Measurements from ENCODE around the gene PLXNC1.

Gene PLXNC1

DNA sequence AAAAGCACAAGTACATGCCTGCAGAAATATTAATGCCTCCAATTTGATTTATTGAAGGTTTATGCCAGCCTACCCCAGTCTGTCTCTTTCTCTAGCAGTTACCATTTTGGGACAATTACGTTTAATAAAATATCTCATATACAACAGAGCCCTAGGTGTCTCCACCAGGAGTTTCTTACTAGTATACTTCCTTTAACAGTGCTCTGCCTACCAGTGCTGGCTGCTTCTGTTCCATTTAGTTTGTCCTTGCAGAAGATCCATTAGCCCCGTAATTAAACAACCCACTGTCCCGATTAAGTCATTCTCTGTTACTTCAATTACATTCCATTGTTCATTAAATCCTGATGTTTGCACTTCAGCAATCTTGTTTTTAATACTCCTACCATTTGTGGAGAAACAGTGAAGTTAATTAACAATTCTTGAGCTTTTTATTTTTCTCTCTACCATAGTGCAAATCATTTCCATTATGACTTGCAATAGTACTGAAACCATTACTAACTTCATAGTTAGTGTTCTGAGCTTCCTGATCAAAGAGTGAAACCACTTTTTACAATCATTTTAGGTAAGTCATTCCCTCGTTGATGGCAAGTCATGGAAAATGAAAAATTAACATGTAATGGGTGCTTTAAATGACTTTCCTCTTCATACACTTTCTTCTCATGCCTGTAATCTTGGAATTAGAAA lies 121.1 kb downstream of the PLXNC1 start:
- DNase-seq, result no peak

DNA sequence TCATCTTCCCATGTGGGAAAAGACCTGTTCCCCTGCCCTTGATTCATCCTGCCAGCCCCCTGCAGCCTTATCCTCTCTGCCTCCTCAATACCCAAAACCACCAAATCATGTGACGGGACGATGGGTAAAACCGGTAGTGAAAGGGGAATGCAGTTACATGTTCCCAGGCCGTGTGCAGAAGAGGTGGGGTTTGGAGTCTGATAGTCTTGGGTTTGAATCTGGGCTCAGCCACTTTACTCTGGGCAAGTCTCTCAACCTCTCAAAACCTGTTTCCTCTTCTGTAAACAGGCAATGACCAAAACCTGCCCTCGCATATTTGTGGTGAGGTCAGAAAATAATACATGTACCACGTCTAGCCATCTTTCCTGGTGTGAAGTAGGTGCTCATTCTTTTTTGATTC lies 123.0 kb downstream of the PLXNC1 start:
- DNase-seq, result no peak

DNA sequence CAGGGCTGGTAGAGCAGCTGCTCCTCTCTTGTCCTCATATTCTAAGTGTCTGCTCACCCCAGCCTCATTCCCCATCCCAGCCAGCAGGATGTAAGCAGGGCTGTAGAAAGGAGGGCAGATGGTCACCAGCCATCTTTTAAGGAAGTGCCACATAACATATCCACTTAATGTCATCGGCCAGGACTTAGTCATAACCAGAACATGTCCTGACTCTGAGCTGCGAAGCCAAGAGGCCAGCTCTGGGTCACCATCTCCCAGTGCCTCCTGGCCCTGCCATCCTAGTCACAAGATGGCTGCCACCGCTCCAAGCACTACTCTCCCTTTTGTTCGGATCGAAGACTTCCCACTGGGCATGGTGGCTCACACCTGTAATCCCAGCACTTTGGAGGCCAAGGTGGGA lies 123.9 kb downstream of the PLXNC1 start:
- DNase-seq, result no peak

DNA sequence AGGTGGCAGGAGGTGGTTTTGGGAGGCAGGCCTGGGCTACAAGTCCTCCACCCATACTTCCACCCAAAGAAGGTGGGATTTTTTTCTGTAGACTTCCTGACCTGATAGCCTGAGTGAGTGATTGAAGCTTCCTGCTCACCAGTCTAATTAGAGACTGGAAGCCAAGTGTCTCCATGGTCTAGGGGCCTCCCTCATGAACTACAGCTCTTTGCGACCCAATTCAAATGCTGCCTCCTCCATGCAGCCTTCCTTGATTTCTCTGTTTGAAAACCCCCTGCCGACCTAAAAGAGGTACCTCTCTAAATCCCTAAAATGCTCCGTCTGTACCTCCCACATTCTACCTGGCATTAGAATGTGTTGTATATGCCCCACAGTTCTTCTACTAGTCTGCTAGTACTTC lies 124.9 kb downstream of the PLXNC1 start:
- DNase-seq, result no peak

DNA sequence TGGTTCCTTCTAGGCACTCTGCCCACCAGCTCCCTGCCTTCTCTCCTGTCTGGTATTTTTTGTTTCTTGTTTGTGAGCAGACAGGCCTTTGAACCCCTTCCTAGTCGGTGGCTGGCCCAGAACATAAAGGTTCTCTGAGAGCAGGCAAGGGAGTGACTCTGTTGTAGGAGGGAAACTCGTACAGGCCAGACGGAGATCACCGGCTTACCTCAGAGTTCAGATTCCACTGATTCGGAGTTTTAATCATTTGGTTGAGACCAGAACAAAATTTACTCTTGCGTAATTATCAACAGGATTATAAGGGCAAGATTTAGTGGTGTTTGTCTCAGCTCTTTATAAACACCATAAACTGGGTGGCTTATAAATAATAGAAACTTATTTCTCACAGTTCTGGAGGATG lies 128.3 kb downstream of the PLXNC1 start:
- no peak for DNase-seq

DNA sequence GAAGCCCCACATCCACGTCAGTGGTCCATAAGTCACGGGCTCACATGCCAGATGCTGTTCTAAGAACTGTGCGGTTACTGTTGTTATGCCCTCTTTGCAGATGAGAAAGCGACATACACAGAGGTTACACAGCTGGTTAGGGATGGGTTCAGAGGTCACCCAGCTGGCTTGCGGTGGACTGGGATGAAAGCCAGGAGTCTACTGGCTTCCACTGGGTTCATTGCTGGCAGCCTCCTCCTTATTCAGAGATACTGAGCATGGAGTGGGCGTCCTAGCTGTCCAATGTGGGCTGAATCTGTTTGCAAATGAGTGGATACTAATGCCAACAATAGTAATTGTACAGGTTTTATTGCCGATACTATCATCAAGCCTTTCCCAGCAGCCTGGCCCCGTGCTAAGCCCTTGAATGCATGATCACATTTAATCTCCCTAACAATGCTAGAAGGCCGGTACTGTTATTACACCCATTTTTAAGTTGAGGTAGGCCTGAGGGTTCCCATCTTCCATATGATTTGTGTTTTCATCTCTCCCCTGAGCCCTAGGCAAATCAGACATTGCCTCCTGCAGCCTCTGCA lies 129.1 kb downstream of the PLXNC1 start:
- DNase-seq, result no peak

DNA sequence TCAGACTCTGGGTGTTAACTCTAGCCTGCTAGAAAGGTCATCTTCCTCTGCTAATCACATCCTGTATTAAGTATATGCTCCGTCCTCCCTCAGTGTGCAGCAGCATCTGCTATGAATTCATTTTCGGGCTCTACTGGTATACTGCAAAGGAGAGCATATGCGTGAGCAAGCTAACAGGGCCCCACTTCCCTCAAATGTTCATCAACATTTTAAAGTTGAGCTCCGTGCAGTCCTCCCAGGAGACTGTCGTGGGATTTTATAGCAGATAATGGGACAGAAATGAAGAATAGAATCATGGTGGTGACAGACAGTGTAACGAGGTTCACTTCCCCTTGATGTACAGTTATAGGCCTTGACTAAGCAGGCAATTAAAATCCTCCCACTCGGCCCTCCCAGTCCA lies 131.7 kb downstream of the PLXNC1 start:
- DNase-seq, result no peak

DNA sequence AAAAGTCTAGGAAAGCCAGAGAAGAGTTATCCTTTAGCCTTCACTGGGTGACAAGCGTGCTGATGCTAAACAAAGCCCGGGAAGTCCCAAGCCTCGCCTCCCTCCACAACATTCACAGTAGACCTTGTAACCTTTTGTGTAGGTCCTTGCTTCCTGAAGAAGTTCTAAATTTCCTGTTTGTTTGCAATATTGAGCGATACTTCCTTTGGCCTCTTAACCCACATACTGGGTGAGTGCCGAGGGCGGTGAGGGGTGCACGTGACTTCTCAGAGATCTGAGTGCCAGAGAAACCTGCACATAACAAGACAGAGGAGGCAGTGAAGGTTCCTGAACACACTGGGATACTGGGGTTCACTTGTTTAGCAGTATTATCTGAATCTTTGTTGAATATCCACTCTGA lies 134.3 kb downstream of the PLXNC1 start:
- no peak for DNase-seq

DNA sequence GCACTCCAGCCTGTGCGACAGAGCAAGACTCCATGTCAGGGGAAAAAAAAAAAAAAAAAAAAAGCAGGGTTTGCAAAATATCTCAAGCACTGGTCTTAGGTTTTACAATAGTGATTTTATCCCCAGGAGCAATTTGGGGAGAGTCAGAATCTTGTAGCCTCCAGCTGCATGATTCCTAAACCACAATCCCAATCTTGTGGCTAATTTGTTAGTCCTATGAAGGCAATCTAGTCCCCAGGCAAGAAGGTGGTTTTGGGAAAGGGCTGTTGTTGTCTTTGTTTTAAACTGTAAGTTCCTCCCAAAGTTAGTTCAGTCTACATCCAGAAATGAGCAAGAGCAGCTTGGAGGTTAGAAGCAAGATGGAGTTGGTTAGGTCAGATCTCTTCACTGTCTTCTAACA lies 135.7 kb downstream of the PLXNC1 start:
- DNase-seq, result no peak

DNA sequence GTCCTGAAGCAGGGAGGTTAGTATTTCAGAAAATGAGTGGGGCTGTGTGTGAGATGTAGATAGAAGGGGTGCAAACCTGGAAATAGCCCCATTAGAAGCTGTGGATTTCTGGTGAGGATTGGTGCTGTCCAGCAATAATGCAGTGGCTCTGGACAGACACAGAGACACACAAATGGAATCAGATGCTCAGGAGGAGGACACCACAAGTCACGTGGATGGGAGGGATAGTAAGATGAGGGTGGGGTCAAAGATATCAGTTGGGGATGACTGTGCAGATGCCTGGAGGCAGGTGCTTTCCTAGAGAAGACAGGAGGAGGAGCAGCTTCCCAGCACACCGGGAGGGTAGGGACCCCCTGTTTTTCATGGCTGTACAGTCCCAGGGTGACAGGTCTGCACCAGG lies 136.5 kb downstream of the PLXNC1 start:
- no peak for DNase-seq

DNA sequence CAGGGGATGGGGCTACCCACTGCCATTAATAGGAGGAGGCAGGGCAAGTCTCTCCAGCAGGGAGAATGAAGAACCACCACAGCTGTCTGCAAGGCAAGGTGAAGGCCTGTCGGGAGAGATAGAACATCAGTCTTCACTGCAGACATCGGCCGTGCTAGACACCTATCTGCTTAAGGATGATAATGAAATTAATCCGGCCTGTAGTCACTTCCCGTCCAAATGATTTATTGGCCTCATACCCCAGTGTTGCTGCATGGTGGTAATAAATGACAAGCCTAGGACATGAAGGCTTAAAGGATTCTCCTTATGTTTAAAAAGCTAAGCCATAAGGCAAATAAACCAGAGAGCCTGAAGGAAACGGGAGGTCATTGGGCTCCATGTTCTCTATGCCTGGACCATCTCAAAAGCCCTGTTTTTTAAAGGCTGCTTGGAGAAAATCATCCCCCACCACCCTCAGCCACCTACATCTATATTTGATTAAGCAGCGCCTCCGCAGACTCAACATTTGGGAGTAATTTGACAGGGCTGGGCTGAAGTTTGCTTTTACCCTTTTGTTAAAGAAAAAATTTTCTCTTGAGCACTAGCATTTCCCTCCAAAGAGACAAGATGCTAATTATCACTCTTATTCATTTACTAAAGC lies 137.7 kb downstream of the PLXNC1 start:
- no peak for DNase-seq

DNA sequence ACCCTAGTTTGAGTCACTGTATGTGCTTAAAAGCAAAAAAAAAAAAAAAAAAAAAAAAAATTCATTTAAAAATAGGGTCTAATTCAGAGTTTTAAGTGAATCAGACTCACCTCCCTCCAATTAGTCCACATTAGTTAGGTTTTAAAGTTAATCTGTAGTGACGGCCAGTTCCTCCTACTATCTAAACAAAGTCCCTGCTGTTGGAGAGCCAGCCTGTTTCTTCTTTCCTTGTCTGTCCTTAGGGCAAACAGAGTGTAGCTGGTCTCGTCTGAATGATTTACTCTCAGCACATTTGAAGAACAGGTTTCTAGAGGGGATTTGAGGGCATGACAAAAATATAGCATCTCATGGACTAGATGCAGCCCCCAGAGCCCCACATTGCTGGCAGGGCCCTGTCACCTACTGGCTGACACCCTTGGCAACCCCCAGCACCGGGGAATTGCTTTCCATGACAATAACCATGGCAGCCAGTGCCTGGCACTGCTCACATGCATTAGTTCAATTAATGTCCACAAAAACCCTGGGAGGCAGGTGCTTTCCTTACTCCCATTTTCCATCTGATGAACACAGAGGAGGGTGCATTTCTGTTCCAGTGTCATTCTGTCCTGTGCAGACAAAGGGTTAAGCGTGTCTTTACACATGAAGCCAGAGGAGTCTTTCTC lies 138.3 kb downstream of the PLXNC1 start:
- no peak for DNase-seq

DNA sequence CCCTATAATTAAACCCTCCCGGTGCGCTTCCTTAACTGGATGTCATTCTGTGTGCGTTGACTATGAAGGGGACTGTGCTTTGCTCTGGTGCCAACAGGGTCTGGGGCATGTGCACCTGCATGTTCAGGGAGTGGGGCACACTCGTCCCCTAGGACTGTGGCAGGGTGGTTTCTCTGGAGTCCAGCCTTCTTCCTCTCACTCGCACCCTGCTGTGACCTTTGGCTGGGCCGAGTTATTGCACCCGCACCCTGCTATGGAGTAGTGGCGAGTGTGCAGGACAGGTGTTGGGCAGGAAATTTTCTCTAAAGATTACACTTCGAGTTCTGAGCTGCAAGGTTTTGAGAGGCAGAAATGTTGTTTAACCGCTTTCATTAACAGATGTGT lies 138.9 kb downstream of the PLXNC1 start:
- no peak for DNase-seq

DNA sequence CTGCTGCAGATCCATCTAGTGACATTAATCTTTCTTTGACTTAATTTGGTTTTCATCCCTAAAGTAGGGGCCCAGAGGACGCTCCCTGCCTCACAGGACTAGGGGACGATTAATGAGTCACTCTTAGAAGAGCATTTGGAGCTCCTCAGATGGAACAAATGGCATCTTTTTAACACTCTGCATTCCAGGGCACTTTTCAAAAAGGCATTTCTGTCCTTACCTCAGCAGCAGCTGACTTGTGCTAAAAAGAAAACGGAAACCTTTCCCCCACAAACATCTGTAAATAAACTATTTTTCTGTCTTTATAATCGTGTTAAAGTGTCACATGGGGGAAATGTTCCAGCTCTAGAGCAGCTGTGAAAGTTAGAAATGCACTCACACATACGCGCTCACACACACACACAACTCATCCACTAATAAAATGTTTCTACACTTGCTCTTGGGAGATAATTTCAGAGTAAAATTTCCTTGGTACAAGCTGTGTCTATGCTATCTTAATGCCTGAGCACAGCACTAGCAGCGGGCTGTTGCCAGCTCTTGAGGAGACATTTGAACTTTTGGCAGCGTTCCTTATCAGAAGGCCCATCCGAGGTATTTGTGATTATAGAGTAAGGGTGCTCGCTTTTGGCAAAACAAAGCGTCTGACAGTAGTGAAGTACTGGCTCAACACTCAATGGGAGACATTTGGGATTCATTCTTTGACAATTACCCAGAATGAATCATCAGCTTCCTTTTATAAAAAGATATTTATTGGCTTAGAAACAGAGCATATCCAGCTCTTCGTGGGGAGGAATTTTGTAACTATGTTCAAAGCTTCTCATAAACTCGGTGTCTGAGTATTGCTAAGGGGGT lies 141.3 kb downstream of the PLXNC1 start:
- no peak for DNase-seq

DNA sequence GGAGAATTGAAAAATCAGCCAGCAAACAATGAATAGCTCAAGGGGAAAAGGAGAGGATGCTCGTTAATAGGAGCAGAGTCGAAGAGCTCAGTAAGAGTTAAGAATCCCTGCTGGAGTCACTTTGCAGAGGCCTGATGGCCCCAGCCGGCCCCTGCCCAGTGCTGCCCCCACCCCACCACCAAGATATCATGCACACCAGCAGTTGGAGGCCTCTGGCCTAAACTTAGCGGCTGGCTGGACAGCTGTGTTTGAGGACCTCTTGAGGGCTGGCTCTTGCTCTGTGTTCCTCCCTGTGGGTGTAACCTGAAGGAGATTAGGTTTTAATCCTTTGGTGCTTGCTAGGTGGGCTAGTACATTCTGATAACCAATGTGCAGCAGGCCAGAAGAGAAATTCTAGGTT lies 142.0 kb downstream of the PLXNC1 start:
- DNase-seq, result no peak

DNA sequence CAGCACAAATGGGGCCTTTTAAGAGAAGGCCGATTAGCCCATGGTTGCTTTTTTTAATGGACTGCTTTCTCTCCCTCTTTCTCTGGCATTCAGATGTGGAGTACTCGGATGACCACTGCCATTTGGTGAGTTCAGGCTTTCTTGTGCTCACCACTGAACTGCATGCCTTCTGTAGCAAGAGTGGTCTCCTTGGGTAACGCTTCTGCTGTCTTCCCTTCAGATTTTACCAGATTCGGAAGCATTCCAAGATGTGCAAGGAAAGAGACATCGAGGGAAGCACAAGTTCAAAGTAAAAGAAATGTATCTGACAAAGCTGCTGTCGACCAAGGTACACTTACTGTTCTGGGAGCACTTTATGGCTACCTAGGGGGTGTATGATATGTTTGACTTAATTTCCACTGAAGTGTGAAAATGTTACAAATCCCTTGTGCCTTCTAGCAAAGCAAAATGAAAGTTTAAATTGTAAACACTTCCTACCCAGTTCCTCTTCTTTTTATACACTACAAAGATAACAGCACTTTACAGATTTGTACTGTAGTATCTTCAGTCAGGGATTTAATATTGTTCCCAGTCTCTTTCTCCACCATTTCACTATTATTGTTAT lies 148.8 kb downstream of the PLXNC1 start:
- no peak for DNase-seq

DNA sequence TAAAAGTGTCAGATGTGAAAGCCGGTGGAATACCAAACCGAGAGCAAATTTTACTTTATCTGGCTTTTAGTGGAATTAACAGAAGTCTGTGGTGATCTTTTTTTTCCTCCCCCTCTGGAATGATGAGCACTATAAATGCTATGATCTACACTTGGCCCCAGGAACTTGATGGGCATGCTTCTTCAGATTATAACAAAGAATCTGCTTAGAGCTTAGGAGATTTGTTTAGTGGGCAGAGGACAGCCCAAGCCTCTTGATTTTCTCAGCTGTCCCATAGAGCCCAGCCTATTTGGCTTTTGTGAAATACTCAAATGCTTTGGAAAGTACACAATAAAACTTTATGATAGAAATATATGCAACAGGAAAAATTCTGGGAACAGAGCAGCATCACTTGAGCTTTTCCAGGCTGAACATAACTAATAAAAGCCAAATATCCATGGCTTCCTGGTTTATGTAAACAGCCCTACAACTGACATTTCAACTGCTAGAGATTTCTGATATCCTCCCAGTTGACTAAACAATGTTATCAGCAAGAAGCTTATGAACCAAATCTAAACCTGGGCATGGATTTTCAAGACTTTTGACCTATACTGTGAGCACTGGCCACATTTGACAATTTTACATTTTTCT lies 149.6 kb downstream of the PLXNC1 start:
- DNase-seq, result no peak

DNA sequence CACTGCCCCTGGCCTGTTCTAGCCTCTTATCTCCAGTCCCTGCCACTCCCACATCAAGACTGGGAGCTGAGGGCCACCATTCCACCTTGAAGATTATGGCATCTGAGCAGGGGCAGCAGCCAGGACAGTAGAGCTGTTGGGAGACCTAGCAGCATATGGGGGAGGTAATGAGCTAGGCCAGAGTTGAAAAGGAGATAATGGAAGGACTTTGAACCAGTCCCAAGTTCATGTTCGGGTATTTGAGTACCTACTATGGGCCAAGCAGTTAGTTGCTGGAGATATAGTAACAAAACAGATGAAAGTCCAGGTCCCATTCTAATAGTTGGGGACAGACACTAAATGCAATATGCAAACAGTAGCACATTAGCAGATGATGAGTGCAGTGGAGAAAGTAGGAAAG lies 151.5 kb downstream of the PLXNC1 start:
- no peak for DNase-seq

DNA sequence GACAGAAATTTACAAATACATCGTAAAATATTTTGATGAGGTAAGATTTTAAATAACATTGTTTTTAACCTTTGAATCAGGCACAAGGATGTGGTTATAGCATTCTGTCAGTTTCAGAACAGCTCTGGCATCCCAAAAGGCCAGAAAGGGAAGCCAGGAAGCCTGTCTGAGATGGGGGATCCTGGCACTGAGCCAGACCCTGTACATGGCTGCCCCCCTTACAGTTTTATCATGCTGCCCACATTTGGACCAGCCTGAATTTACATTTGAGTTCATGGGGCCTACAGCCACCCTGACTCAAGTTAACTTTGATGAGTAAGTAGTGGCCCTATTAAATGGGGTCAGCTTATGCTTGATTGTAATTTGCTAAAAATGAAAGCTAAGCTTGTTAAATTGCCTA lies 155.6 kb downstream of the PLXNC1 start:
- DNase-seq, result no peak

DNA sequence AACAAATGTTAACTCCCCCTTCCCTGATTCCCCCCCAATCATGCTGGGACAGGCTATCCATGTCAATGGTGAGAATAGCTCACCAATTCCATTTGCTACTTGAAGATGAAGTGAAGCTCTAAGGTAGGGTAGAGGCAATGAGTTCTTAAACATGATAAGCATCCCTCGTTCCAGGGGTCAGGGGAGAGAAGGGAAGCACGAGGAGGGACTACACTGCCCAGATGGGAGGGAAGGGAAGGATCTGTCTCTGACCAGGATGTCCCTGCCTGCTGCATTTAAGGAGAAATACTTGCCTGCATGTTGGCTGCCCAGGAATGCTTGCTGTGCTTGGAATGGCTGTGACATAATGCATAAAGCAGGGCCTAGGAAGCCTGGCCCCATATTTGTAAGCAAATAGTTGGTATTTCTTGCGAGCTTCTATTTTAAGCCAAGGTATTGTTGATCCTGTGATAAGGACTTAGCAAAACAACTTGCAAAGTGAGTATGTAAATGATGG lies 156.2 kb downstream of the PLXNC1 start:
- no peak for DNase-seq

DNA sequence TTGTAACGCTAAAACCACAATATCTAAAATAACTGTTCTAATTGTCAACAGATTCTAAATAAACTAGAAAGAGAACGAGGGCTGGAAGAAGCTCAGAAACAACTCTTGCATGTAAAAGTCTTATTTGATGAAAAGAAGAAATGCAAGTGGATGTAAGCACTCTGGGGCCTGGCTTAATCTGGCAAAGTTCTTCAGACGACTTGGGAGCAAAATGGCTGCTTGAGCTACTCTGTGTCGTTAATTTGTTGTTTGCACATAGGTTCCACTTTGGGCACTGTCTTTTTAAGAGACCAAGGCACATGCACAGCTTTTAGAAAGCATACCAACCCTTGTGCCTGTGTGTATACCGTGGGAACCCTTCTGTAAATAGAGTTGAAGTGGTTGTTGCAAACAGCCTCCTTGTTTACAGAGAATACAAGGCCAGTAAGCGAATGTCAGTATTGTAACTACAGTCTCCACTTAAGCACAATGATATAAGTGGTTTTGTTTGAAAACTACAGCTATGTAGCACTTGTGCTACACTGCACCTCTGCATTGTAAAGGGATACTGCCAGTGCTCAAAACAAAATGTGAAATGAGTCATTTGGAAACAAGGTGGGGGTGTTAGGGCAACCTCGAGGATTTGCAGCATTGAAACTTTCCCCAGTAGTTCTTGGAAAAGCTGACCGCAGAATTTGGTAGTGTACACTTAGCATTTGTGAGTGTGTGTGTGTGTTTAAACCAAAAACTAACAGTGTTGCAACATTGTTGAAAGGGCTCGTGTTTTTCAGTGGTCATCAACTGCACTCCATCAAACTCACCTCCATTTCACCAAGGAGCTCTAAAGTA lies 157.0 kb downstream of the PLXNC1 start:
- no peak for DNase-seq

All from SHP77 treated with DMSO at 0.1 percent for 48 hours (cell line).